HG03571 (cell line): ENCODE data around the gene AFF4.

Experiments used
- ATAC-seq: cut with Tn5 transposase; IDR thresholded peaks from one replicate; pipeline ENCODE4 v1.9.1; 2021; ENCODE audit not compliant: unreplicated experiment

Gene AFF4

DNA sequence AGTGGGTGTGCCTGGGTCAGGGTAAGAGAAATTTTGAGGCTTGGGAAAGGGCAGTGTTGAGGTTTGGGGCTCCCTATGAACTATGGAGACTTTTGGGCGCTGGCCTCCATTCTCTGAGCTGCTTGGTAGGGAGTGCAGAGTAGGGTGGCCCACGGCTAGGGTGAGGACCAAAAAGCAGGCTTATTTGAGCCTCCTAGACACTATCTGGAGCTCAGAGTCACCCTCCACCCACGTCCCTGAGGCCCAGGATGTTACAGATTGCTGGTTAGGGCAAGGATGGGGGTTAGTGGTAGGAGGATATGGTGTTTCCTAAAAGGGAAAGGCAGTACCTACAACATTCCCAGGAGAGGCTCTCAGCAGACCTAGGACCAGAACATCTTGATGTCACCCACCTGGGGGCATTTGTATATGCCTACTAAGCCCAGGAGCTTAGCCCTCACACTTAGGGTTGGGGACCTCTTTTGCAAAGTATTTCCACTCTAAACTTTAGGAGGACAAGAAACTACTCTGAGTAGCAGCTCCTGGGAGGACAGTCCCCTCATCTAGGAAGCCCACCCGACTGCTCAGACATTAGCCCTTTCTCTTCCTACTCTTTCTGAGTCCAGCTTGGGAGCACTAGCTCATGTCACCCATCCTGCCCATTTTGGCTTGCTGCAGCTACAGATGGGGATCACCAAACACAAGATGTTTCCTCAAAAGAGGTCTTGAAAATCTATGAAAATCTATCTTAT, 135.3 kb downstream of the AFF4 start:
- no peak for ATAC-seq

- no peak for ATAC-seq
These were observed 136.9 kb downstream of the AFF4 start for GRCh38 chr5:132826424-132827082.

GRCh38 chr5:132825834-132826391, 137.5 kb downstream of the AFF4 start:
- no peak for ATAC-seq
